OCI-LY7 (cell line): ENCODE data around the gene IPO7.

Experiments used
- CTCF ChIP-seq: fragments of 200-600 bp; sonication (generic); conservative IDR thresholded peaks from 2 replicates; pipeline ENCODE4 v1.5.1; 2014; ENCODE audit warnings: mild to moderate bottlenecking, antibody characterized with exemption, low read length, moderate library complexity, mixed read lengths
- EZH2phosphoT487 ChIP-seq: fragments of 200-600 bp; sonication (generic); IDR thresholded peaks from 2 replicates; pipeline ENCODE4 v1.6.1; 2018; ENCODE audit warnings: low read depth, borderline replicate concordance, mild to moderate bottlenecking, mixed run types, antibody characterized with exemption, low read length, moderate library complexity, mixed read lengths

DNA sequence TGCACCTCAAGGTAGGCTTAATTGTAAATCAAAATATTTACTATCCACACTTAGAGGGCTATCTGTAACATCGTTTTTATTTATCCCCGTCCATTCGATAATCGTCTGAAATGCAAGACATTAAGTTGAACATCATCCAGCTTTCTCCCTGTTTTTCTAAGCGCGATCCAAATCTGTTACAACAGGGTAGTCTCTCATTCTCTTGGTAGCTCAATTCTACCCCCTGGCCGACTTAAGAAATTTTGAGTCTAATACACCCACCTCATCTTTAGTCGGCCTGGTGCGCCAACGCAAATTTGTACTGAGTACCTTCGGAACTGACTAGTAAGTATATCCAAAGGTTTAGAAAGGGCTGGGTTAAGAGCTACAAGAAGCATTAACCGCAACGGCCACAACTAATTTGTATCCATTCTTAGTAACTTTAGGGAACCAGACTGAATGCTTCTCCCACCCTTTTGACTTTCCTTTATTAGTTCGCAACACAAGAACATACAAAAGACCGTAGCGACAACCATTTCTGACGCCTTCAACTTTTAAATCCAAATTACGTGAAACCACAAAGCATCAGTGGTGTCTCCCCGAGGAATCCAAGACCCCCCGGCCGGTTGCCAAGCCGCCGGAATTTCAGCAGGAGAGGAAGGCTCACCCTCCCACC, 75.3 kb downstream of the IPO7 start:
- TF ChIP-seq CTCF = no peak
- no peak for TF ChIP-seq EZH2phosphoT487
